NCI-H526 (cell line): Measurements from ENCODE around the gene AP3B2.

Experiments
- DNase-seq, 2 experiments: peaks; one replicate each; lab custom pipeline; 2025; lab: John Stamatoyannopoulos, UW

AP3B2 gene

GRCh38 chr15:82698711-82699345 lies 10.8 kb downstream of the AP3B2 start:
- no peak for DNase-seq

GRCh38 chr15:82697735-82698407 lies 11.8 kb downstream of the AP3B2 start:
- no peak for DNase-seq

GRCh38 chr15:82692171-82692570 lies 17.5 kb downstream of the AP3B2 start:
- DNase-seq: no peak

- no peak for DNase-seq
Measured at GRCh38 chr15:82689147-82689546, 20.5 kb downstream of the AP3B2 start.

- no peak for DNase-seq
Measured at GRCh38 chr15:82688691-82689090, 21.0 kb downstream of the AP3B2 start.

GRCh38 chr15:82681371-82681770 lies 28.3 kb downstream of the AP3B2 start:
- peak in 1 of 2 experiments; percentile 31 for DNase-seq

- peak; percentile 63 to 93 for DNase-seq
Measured at GRCh38 chr15:82680200-82681102, 29.2 kb downstream of the AP3B2 start.

GRCh38 chr15:82679626-82680199 lies 30.0 kb downstream of the AP3B2 start:
- no peak for DNase-seq

- no peak for DNase-seq
Measured at GRCh38 chr15:82677720-82678323, 31.9 kb downstream of the AP3B2 start.

- DNase-seq: no peak
Measured at GRCh38 chr15:82674873-82675272, 34.8 kb downstream of the AP3B2 start.

- DNase-seq: no peak
Measured at GRCh38 chr15:82670699-82671098, 39.0 kb downstream of the AP3B2 start.

GRCh38 chr15:82666606-82667005 lies 43.1 kb downstream of the AP3B2 start:
- DNase-seq: no peak

GRCh38 chr15:82664021-82664420 lies 45.7 kb downstream of the AP3B2 start:
- DNase-seq: no peak

GRCh38 chr15:82663186-82663600 lies 46.5 kb downstream of the AP3B2 start:
- DNase-seq: no peak

- DNase-seq: no peak
Measured at GRCh38 chr15:82662641-82663040, 47.0 kb downstream of the AP3B2 start.

GRCh38 chr15:82660378-82660777 lies 49.3 kb downstream of the AP3B2 start:
- no peak for DNase-seq

- no peak for DNase-seq
Measured at GRCh38 chr15:82656641-82657266, 52.9 kb downstream of the AP3B2 start.

- DNase-seq: no peak
Measured at GRCh38 chr15:82655606-82656005, 54.1 kb downstream of the AP3B2 start.

GRCh38 chr15:82653483-82654168 lies 56.0 kb downstream of the AP3B2 start:
- no peak for DNase-seq

- no peak for DNase-seq
Measured at GRCh38 chr15:82651708-82652107, 58.0 kb downstream of the AP3B2 start.
